Renal pelvis (tissue), 4 donors: ENCODE data around the gene PRCD. TPM values are rescaled to one million over a fixed set of nuclear protein-coding genes. Genes with fewer than 3 reads are reported as not detected.
"Not testable (repeated sequence)": the region's sequence is repeated elsewhere in the genome, so short reads cannot be mapped to it uniquely, and the experiment has no call there.

Experiments used
- DNase-seq: peaks from one replicate; pipeline ENCODE4 v3.0.0-alpha.2; 2013
- polyA plus RNA-seq, 3 donors: library from polyadenylated mRNA; unstranded; fragments of 120-200 nt; gene quantifications; one replicate each; pipeline ENCODE4 v1.2.1, GENCODE V29; 2013; ENCODE audit not compliant: insufficient read length in 3 of 3

PRCD gene
- polyA plus RNA-seq, 3 donors = 2.7 to 5.3 (median 4.6) TPM

DNA sequence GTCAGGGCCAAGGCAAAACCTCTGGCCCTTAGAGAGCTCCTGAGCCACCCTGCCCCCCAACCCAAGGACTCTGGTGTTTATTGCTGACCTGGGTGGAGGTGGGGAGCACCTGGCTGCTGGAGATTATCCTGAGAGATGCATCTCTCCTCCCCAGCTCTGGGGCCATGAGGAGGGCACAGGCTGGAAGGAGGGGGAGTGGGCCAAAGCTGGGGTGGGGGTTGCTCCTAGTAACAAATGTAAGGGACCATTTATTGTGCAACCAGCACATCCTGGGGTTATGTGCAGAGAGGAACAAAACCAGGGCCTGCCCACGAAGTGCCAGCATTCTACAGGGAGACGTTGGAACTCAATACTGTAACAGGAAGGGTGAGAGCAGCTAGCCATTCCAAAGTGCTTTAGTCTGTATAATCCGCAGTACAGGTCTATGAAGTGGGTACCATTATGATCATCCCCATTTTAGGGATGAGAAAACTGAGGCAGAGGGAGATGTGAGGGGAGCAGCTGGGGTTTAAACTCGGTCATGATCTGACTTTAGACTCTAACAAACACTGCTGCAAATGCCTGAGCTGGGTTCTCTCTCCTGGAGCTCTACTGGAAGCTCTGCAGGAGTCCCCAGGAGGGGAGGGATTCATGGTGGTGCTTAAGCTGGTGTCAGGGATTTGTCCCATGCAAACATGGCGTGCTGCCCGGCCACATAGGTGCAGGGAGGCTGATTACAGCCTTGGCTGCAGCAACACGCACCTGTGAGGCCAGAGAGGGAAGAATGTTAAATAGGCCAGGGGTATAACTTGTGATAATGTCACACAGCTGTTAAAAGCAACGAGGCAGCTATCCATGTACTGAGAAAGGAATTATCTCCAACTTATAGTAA, 37.3 kb upstream of the PRCD start:
- DNase-seq = no peak

GRCh38 chr17:76504117-76504516, 35.7 kb upstream of the PRCD start:
- DNase-seq = no peak

DNA sequence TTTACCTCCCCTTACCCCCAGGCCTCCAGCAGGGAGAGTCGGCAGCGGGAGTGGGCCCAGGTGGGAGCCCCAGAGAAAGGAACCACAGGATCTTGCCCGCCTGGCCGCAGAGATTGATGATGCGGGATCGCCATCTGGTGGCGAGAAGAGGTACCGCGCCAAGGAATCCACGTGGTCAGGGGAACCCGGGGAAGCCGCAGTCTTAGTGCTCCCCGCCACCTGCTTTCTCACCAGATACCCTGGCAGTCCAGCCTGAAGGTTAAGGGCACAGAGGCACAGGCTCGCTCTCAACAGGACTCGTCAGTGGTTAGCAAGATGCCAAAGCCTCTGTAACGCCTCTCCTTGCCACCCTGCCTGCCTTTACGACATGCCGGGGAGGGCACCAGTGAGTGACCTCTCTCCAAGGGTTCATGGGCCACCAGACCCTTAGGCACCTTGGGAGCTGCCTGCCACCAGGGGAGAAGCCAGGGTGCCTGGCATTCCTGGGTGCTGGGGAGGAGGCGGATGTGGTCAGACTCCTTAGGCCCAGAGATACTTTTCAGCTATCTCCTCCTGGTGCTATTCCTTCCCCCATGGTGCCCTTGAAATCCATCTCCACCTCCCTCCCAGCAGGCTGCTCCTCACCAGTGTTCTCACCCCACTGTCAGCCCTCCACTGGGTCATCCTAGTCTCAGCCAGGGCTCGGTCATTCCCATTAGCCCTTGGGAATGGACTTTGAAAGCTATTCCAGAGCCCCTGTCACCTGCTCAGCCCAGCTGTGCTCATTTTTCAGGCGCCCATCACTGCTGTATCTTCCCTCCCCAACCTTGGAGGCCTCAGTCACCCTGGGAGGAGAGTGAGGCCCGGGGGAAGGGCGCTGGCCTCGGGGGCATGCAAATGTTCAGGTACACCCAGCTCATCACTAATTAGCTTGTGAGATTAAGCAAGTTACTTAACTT, 33.2 kb upstream of the PRCD start:
- DNase-seq = no peak

GRCh38 chr17:76508472-76509063, 31.3 kb upstream of the PRCD start:
- not testable (repeated sequence) for DNase-seq

DNA sequence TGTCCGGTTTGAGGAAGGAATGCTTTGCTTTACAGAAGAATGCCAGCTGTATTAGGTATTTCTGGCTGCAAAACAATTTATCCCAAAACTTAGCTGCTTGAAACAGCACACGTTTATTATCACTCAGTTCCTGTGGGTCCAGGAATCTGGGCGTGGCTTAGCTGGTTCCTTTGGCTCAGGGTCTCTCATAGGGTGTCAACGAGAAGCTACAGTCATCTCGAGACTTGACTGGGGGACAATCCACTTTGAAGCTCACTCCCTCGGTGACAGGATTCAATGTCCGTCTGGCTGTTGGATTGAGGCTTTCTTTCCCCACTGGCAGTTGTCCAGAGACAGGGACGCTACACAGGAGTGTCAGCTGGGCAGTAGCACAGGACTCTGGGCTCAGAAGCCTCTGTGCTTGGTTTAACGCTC, 29.0 kb upstream of the PRCD start:
- DNase-seq = no peak

GRCh38 chr17:76511668-76512365, 28.0 kb upstream of the PRCD start:
- DNase-seq = no peak

- DNase-seq = no peak
Measured at GRCh38 chr17:76512366-76513305, 27.2 kb upstream of the PRCD start.

- no peak for DNase-seq
Measured at GRCh38 chr17:76513306-76513692, 26.5 kb upstream of the PRCD start.

- not testable (repeated sequence) for DNase-seq
Measured at GRCh38 chr17:76514355-76514754, 25.5 kb upstream of the PRCD start.

- no peak for DNase-seq
Measured at GRCh38 chr17:76515274-76515949, 24.4 kb upstream of the PRCD start.

DNA sequence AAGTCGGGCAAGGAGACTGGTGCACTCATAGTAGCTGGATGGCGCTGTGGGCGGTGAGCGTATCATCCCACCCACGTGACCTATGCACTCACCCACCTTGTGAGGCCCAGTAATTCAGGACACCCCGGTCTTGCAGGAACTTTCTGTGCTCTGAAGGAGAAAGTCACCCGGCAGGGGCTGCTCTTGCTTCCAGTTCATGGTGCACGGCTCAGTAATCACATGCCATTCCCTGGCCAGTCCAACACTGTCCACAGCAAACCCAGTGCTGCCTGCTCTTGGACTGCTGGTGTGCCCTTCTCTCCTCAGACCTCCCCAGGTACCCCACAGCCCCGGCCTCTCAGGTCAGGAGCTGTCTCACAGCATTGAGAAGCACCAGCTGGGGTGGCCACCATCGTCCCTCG, 22.2 kb upstream of the PRCD start:
- DNase-seq = no peak

DNA sequence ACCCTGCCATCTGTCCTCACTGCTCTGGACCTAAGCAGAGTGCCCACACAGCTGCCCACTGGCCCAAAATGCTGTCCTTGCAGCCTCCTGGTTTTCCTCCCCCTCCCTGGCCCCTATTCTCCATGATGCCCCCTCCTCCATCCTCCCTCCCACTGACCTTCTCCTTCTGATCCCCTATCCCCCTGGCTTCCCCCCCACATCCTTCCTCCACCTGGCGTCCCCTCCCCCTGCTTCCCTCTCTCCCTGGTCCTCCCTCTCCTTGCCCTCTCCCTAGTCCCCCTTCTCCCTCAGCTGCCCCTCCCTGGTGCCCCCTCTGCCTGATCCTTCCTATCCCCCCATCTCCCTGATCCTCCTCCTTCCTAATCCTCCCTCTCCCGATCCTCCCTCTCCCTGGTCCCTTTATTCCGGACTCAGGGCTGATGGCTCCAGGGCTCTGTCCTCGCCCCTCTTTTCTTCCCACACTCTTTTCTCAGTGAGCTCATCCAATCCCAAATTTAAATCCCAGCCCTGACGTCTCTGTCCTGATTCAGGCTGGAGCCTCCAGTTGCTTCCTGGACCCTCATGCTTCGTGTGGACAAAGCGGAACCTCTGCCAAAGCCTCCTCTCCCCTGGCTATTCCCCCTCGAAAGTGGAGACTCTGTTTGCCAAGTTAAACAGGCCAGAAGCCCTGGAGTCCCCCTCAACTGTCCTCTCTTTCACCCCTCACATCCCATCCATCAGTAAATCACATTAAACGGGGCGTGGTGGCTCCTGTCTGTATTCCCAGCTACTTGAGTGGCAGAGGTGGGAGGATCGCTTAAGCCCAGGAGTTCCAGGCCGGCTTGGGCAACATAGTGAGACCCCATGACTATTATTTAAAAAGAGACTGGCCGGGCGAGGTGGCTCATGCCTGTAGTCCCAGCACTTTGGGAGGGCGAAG, 20.5 kb upstream of the PRCD start:
- no peak for DNase-seq

DNA sequence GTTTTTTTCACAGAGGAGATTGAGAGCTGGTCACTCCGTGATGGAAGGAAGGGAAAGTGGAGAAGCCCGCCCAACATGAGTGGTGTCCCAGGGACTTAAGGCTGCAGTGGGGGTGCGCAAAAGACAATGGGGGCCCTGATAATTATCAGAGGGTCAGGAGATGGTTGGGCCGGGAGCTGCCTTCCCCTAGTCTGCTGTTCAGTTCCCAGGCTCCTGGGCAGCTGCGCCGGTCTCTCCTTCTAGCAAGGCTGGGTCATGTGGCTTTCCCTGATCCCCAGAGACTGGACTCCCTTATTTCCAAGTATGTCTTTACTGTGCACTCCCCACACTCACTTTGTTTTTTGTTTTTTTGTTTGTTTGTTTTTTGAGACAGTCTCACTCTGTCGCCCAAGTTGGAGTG, 18.6 kb upstream of the PRCD start:
- no peak for DNase-seq

DNA sequence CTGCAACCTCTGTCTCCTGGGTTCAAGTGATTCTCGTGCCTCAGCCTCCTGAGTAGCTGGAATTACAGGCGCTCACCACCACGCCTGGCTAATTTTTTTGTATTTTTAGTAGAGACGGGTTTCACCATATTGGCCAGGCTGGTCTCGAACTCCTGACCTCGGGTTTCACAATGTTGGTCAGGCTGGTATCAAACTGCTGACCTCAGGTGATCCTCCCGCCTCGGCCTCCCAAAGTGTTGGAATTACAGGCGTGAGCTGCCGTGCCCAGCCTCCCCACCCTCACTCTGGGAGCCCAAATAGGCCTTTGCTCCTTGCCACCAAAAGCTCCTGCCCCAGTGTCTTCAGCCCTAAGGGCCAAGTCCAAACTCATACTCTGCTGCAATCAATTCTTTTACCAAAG, 18.2 kb upstream of the PRCD start:
- DNase-seq = not testable (repeated sequence)

GRCh38 chr17:76523084-76524037, 16.5 kb upstream of the PRCD start:
- DNase-seq = no peak

DNA sequence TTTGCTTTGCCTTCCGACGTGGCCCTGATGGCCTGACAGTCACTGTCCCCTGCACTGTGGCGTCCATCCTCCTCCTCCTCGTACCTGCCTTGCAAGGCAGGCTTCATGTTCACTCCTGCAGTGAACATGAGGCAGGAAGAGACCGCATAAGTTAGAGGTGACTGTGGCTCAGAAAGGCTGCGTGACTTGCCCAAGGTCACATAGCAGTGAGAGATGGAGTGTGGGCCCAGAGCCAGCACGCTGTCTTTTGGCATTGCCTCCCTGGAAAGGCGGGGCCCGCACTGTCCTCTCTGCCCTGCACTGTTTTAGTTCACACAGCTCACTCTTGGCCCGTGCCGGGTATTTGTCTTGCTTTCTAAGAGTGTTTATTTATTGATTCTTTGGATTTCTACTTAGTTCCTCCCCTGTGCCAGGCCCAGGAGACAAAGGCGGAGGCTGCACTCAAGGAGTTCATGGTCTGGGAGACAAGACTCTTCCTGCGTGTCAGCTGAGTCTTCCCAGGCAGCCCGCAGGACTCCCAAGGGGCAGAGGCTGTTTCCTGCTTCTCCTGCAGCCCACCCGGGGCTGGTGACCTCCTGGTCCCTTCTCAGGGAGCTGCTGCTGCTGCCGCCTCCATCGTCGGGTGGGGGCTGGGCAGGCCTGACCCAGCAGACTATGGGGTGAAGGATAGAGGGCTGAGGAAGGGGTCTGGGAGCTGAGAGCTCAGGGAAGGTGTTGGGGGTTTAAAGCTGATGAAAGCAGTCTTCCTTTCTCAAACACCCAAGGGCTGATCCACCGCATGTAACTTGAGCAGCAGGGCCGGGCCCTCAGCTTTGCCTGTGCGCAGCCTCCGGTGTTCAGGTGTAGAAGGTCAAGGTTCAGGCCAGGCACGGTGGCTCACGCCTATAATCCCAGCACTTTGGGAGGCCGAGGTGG, 15.0 kb upstream of the PRCD start:
- DNase-seq = no peak

GRCh38 chr17:76525513-76525833, 14.4 kb upstream of the PRCD start:
- not testable (repeated sequence) for DNase-seq
